ENCODE results near the gene GPX4.

GRCh38 chr19:1135454-1135853 lies 31.7 kb downstream of the GPX4 start:
- no peak for TF ChIP-seq CTCF (IDR thresholded peaks at IDR 0.05; ENCODE audit: low read length)
- no peak for TF ChIP-seq EZH2 (IDR thresholded peaks at IDR 0.05; ENCODE audit: borderline replicate concordance, low read length)

Data from OCI-LY1 (cell line).